Suprapubic skin (tissue), 4 donors: ENCODE results near the gene CORO1C. TPM values are rescaled to one million over a fixed set of nuclear protein-coding genes. Genes with fewer than 3 reads are reported as not detected.

ENCODE experiments used
- DNase-seq, 2 donors: peaks; one replicate each; pipeline ENCODE4 v3.0.0-alpha.2; 2019; ENCODE audit warnings: low spot score in 2 of 2
- H3K27ac ChIP-seq: fragments of 200-600 bp; sonication (generic); one replicate; pipeline ENCODE4 v1.5.1; 2019
- H3K27me3 ChIP-seq: fragments of 200-600 bp; sonication (generic); one replicate; pipeline ENCODE4 v1.5.1; 2019
- H3K36me3 ChIP-seq: fragments of 200-600 bp; sonication (generic); one replicate; pipeline ENCODE4 v1.5.1; 2019
- H3K4me1 ChIP-seq: fragments of 200-600 bp; sonication (generic); one replicate; pipeline ENCODE4 v1.5.1; 2019
- H3K4me3 ChIP-seq: fragments of 200-600 bp; sonication (generic); one replicate; pipeline ENCODE4 v1.5.1; 2019; ENCODE audit warnings: mild to moderate bottlenecking
- H3K9me3 ChIP-seq: fragments of 200-600 bp; sonication (generic); one replicate; pipeline ENCODE4 v1.5.1; 2019
- EP300 ChIP-seq: sonication (generic); formaldehyde crosslinking; IDR thresholded peaks from one replicate; pipeline ENCODE4 v1.6.1; 2017; ENCODE audit warnings: antibody characterized with exemption
- POLR2A ChIP-seq, 2 donors: fragments of 450-650 bp; IDR thresholded peaks; one replicate each; pipeline ENCODE4 v1.6.1; 2017; ENCODE audit warnings: antibody characterized with exemption in 2 of 2, mild to moderate bottlenecking in 2 of 2, moderate library complexity in 2 of 2
- POLR2AphosphoS5 ChIP-seq, 3 donors: sonication (generic); formaldehyde crosslinking; IDR thresholded peaks; one replicate each; pipeline ENCODE4 v1.6.1; 2017; ENCODE audit warnings: antibody characterized with exemption in 3 of 3
- WGBS: methylation state at CpG from one replicate; pipeline ENCODE4 v1.1.5; 2018; 5-methylcytosine and 5-hydroxymethylcytosine counted together
- total RNA-seq, 4 donors: library from RNA; depleted of rRNA; stranded (reverse); fragments of >200 nt; gene quantifications; one replicate each; pipeline ENCODE4 v1.1.0, GENCODE V29; 2016
- TF ChIP-seq, protein P1 (sequence below), 2 donors: fragments of 200-600 bp in 1 of 2; fragments of 450-650 bp in 1 of 2; sonication (generic) in 1 of 2; IDR thresholded peaks; one replicate each; pipeline ENCODE4 v1.5.1; 2016 to 2019; ENCODE audit warnings: antibody characterized with exemption in 2 of 2, mild to moderate bottlenecking in 1 of 2, moderate library complexity in 1 of 2

CORO1C gene
- total RNA-seq, 4 donors from 2014 or later: 117 to 175 (median 142) TPM

DNA sequence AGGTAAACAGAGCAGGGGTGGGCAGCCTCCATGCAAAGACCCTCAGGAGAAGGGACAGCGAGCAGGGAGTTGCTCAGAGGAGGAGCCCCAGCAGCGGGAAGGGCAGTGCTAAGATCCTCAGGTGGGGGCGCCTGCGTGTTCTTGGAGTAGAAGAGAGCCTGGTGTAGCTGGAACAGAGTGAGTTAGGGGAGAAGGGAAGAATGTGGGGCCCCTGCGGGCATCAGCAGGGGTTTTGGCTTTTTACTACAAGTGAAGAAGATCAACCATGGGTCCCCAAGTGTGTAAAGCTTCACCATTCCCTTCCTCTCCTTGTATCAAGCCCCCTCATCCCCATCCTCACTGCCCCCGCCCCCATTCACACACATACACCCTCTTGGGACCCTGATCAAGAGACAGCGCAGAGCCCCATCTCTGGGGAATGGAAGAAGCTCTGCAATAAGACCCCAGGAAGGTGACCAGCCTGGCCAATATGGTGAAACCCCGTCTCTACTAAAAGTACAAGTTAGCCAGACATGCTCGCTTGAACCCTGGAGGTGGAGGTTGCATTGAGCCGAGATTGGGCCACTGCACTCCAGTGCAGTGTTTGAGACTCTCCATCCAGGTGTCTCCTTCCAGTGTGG, 123.2 kb downstream of the CORO1C start:
- no peak for DNase-seq
- TF ChIP-seq POLR2AphosphoS5 (IDR thresholded peaks at IDR 0.05): no peak
- TF ChIP-seq POLR2A (IDR thresholded peaks at IDR 0.05): no peak
- TF ChIP-seq, protein P1, sequence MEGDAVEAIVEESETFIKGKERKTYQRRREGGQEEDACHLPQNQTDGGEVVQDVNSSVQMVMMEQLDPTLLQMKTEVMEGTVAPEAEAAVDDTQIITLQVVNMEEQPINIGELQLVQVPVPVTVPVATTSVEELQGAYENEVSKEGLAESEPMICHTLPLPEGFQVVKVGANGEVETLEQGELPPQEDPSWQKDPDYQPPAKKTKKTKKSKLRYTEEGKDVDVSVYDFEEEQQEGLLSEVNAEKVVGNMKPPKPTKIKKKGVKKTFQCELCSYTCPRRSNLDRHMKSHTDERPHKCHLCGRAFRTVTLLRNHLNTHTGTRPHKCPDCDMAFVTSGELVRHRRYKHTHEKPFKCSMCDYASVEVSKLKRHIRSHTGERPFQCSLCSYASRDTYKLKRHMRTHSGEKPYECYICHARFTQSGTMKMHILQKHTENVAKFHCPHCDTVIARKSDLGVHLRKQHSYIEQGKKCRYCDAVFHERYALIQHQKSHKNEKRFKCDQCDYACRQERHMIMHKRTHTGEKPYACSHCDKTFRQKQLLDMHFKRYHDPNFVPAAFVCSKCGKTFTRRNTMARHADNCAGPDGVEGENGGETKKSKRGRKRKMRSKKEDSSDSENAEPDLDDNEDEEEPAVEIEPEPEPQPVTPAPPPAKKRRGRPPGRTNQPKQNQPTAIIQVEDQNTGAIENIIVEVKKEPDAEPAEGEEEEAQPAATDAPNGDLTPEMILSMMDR (IDR thresholded peaks at IDR 0.05): no peak
- TF ChIP-seq EP300: no peak
- H3K36me3 ChIP-seq: no peaks in the 10 kb centered on the region
- WGBS: 89% methylated on average over 10 of the region's 10 CpGs
- no peaks in the 10 kb centered on the region for H3K27me3 ChIP-seq
- H3K9me3 ChIP-seq: no peaks in the 10 kb centered on the region
- no peak overlapping the region for H3K27ac ChIP-seq
- no peak overlapping the region for H3K4me3 ChIP-seq
- H3K4me1 ChIP-seq: peaks cover 6% of the 10 kb centered on the region

- WGBS: 76% methylated on average over 8 of the region's 9 CpGs
- Histone ChIP-seq H3K9me3 (no peaks in the 10 kb centered on the region), H3K27ac (no peak overlapping the region), H3K36me3 (no peaks in the 10 kb centered on the region), H3K4me1 (peaks cover 2% of the 10 kb centered on the region), H3K27me3 (no peaks in the 10 kb centered on the region), H3K4me3 (no peak overlapping the region)
- no peak for DNase-seq
- TF ChIP-seq POLR2AphosphoS5 (IDR thresholded peaks at IDR 0.05): no peak
- no peak for TF ChIP-seq EP300
- TF ChIP-seq, protein P1 (IDR thresholded peaks at IDR 0.05): no peak
- TF ChIP-seq POLR2A (IDR thresholded peaks at IDR 0.05): no peak
These were observed 124.8 kb downstream of the CORO1C start for GRCh38 chr12:108606492-108606891.

- peaks cover 2% of the 10 kb centered on the region for H3K4me1 ChIP-seq
- no peaks in the 10 kb centered on the region for H3K27me3 ChIP-seq
- H3K27ac ChIP-seq: no peak overlapping the region
- no peaks in the 10 kb centered on the region for H3K9me3 ChIP-seq
- H3K36me3 ChIP-seq: no peaks in the 10 kb centered on the region
- 77% methylated on average over 4 of the region's 4 CpGs for WGBS
- H3K4me3 ChIP-seq: no peak overlapping the region
- TF ChIP-seq POLR2A (IDR thresholded peaks at IDR 0.05) (no peak), EP300 (no peak), POLR2AphosphoS5 (IDR thresholded peaks at IDR 0.05) (no peak)
- TF ChIP-seq, protein P1 (IDR thresholded peaks at IDR 0.05): no peak
- no peak for DNase-seq
These were observed 125.5 kb downstream of the CORO1C start for GRCh38 chr12:108605690-108606406.

DNA sequence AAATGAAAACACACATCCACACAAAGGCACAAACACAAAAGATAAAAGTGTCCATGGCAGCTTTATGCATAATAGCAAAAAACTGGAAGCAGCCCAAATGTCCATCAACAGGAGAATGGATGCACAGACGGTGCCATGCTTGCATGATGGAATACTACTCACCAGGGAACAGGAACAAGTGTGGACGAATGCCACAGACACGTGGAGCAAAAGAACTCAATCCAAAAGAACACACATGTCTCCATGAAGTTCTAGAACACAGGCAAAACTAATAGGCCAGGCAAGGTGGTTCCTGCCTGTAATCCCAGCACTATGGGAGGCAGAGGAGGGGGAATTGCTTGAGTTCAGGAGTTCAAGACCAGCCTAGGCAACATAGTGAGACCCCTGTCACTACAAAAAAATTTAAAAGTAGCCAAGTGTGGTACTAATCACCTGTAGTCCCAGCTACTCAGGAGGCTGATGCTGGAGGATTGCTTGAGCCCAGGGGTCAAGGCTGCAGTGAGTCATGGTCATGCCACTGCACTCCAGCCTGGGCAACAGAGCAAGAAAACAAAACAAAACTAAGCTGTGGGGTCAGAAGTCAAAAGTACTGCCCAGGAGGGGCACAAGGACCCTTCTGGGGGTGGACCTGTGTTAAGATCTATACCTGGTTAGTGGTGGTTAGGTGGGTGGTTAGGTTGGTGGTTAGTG, 126.2 kb downstream of the CORO1C start:
- WGBS: 60% methylated on average over 3 of the region's 3 CpGs
- TF ChIP-seq POLR2A (IDR thresholded peaks at IDR 0.05) (no peak), POLR2AphosphoS5 (IDR thresholded peaks at IDR 0.05) (no peak), EP300 (no peak)
- TF ChIP-seq, protein P1 (IDR thresholded peaks at IDR 0.05): no peak
- Histone ChIP-seq H3K4me3 (no peak overlapping the region), H3K27ac (no peak overlapping the region), H3K36me3 (no peaks in the 10 kb centered on the region), H3K9me3 (no peaks in the 10 kb centered on the region), H3K27me3 (no peaks in the 10 kb centered on the region), H3K4me1 (peaks cover 2% of the 10 kb centered on the region)
- DNase-seq: no peak
